Ishikawa (cell line): Measurements from ENCODE around the gene KXD1.

ENCODE experiments used
- CEBPB ChIP-seq: IDR thresholded peaks from 2 replicates; pipeline ENCODE4 v1.6.1; 2012
- CREB1 ChIP-seq: IDR thresholded peaks from 2 replicates; pipeline ENCODE4 v1.6.1; 2012; ENCODE audit warnings: low read depth
- EGR1 ChIP-seq: IDR thresholded peaks from 2 replicates; pipeline ENCODE4 v1.6.1; 2012
- EP300 ChIP-seq: IDR thresholded peaks from 2 replicates; pipeline ENCODE4 v1.6.1; 2012; ENCODE audit warnings: borderline replicate concordance
- FOXM1 ChIP-seq: IDR thresholded peaks from 2 replicates; pipeline ENCODE4 v1.6.1; 2012; ENCODE audit warnings: low read depth, borderline replicate concordance
- MAX ChIP-seq: IDR thresholded peaks from 2 replicates; pipeline ENCODE4 v1.6.1; 2012
- NFIC ChIP-seq: IDR thresholded peaks from 2 replicates; pipeline ENCODE4 v1.6.1; 2012
- RAD21 ChIP-seq: IDR thresholded peaks from 2 replicates; pipeline ENCODE4 v1.6.1; 2012; ENCODE audit warnings: low read depth
- REST ChIP-seq: IDR thresholded peaks from 2 replicates; pipeline ENCODE4 v1.6.1; 2012; ENCODE audit warnings: low read depth, mild to moderate bottlenecking
- TAF1 ChIP-seq: IDR thresholded peaks from 2 replicates; pipeline ENCODE4 v1.6.1; 2012; ENCODE audit warnings: low read depth, mild to moderate bottlenecking
- TCF12 ChIP-seq: IDR thresholded peaks from 2 replicates; pipeline ENCODE4 v1.6.1; 2012; ENCODE audit warnings: low read depth
- TEAD4 ChIP-seq: IDR thresholded peaks from 2 replicates; pipeline ENCODE4 v1.6.1; 2012
- USF1 ChIP-seq: IDR thresholded peaks from 2 replicates; pipeline ENCODE4 v1.6.1; 2012
- YY1 ChIP-seq: IDR thresholded peaks from 2 replicates; pipeline ENCODE4 v1.6.1; 2012; ENCODE audit warnings: low read depth
- ZBTB7A ChIP-seq: IDR thresholded peaks from 2 replicates; pipeline ENCODE4 v1.6.1; 2012; ENCODE audit warnings: low read depth

The KXD1 gene

GRCh38 chr19:18607226-18608101 lies 49.8 kb downstream of the KXD1 start:
- TF ChIP-seq EP300 (no peak), NFIC (no peak), TEAD4 (no peak), FOXM1 (no peak), TAF1 (no peak), MAX (no peak), USF1 (no peak), ZBTB7A (peak; percentile 64; the same call in 1 of the 2 replicates)

GRCh38 chr19:18608102-18608804 lies 50.6 kb downstream of the KXD1 start:
- TF ChIP-seq REST (no peak), EP300 (no peak), TAF1 (no peak), FOXM1 (no peak), CREB1 (no peak), CEBPB (no peak), USF1 (no peak), RAD21 (no peak), EGR1 (no peak), ZBTB7A (no peak), TEAD4 (no peak), MAX (no peak), NFIC (no peak), YY1 (no peak), TCF12 (no peak)

- TF ChIP-seq CREB1, result no peak
- no peak for TF ChIP-seq ZBTB7A
- no peak for TF ChIP-seq FOXM1
- TF ChIP-seq YY1, result no peak
- TF ChIP-seq MAX, result no peak
- TF ChIP-seq USF1, result no peak
- TF ChIP-seq EP300, result no peak
- TF ChIP-seq REST, result no peak
- no peak for TF ChIP-seq NFIC
- no peak for TF ChIP-seq CEBPB
- TF ChIP-seq TCF12, result no peak
- TF ChIP-seq RAD21, result no peak
- no peak for TF ChIP-seq TEAD4
These were observed 51.4 kb downstream of the KXD1 start for GRCh38 chr19:18608805-18609716.

- TF ChIP-seq NFIC (no peak), USF1 (no peak), MAX (no peak)
These were observed 52.0 kb downstream of the KXD1 start for GRCh38 chr19:18609717-18610051.
